HG03066 (cell line): ENCODE results near the gene COP1.

Experiments
- ATAC-seq: cut with Tn5 transposase; IDR thresholded peaks from one replicate; pipeline ENCODE4 v1.9.1; 2021; ENCODE audit warnings: low read depth; ENCODE audit not compliant: unreplicated experiment

Gene COP1

DNA sequence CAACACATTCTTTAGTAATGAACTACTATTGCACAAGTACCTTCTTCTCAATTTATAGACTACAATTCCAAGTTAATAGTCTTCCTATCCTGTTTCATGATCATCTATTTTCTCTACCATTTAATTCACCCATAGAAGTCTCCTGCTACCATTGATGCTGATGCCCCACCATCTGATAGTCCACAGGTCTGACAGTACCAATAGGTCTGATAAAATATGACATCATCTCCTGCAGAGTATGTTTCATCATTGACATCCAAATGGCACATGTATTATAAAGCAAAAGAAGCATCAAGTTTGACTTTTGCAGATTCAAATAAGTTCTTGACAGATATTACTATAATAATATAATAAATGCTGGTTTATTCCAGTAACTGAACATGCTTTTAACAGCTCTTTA is 5.5 kb downstream of the COP1 start:
- no peak for ATAC-seq

- no peak for ATAC-seq
These were observed 7.4 kb downstream of the COP1 start for GRCh38 chr1:176199707-176200106.

GRCh38 chr1:176198413-176198812 is 8.7 kb downstream of the COP1 start:
- ATAC-seq = no peak

GRCh38 chr1:176196728-176197127 is 10.4 kb downstream of the COP1 start:
- ATAC-seq = no peak

- ATAC-seq = no peak
These were observed 11.5 kb downstream of the COP1 start for GRCh38 chr1:176195547-176195946.

DNA sequence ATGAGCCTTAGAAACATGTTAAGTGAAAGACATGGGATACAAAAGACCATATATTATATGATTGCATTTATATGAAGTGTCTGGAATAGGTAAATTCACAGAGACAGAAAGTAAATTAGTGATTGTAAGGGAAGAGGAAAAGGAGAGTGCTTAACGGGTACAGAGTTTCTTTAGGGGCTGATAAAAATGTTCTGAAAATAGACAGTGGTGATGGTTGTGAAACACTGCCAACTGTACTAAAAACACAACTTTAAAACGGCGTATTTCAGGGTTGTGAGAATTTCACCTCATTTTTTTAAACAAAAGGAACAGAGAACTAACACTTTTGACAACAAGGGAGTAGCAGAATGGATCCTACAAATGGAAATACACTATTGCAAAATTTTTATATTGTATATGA is 13.4 kb downstream of the COP1 start:
- no peak for ATAC-seq

DNA sequence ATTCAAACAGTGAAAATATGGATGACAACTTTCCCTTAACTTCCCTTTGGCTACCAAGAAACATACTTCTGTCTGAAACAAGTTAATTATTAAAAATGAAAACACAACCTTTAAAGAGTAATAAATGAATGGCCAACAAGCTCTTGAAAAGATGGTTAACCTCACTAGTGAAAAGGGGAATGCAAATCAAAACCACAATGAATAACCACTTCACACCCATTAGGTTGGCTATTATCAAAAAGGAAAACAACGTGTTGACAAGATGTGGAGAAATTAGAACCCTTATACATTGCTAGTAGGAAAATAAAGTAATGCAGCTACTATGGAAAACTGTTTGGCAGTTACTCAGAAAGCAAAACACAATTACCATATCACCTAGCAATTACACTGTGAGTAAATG is 14.1 kb downstream of the COP1 start:
- peak; percentile 95 for ATAC-seq

DNA sequence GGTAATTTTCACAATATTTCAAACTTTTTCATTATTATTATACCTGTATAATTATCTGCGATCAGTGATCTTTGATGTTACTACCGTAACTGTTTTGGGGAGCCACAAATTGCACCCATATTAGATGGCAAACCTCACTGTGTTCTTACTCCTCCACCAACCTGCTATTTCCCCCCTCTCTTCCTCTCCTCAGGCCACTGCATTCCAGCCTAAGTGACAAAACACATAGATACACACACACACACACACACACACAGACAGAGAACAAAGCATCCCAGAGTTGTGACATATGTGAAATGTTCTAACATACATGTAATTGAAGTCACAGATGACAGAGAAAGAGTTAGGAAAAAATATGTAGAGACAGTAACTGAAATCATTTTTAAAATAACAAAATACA is 18.5 kb downstream of the COP1 start:
- no peak for ATAC-seq

GRCh38 chr1:176187001-176187400 is 20.1 kb downstream of the COP1 start:
- no peak for ATAC-seq

DNA sequence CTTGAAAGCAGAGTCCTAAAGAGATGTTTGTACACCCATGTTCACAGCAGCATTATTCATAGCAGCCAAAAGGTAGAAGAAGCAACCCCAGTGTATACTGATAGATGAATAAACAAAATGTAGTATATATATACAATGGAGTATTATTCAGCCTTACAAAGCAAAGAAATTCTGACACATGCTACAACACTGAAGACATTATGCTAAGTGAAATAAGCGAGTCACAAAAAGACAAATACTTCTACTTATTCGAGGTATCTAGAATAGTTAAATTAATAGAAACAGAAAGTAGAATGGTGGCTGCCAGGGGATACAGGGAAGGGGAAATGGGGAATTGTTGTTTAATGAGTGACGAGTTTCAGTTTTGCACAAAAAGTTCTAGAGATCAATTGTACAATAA is 23.5 kb downstream of the COP1 start:
- ATAC-seq = no peak

DNA sequence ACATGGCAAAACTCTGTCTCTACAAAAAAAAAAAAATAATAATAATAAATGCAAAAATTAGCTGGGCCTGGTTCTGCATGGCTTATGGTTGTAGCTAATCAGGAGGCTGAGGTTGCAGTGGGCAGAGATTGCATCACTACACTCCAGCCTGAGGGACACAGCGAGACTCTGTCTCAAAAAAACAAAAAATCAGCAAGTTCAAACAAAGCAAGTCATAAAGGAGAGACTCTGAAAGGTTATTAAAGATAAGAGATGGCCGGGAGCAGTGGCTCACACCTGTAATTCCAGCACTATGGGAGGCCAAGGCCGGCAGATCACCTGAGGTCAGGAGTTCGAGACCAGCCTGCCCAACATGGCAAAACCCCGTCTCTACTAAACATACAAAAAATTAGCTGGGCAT is 28.8 kb downstream of the COP1 start:
- ATAC-seq = no peak

- ATAC-seq = peak; percentile 92
These were observed 29.3 kb downstream of the COP1 start for GRCh38 chr1:176177764-176178163.

GRCh38 chr1:176174108-176174507 is 33.0 kb downstream of the COP1 start:
- no peak for ATAC-seq

DNA sequence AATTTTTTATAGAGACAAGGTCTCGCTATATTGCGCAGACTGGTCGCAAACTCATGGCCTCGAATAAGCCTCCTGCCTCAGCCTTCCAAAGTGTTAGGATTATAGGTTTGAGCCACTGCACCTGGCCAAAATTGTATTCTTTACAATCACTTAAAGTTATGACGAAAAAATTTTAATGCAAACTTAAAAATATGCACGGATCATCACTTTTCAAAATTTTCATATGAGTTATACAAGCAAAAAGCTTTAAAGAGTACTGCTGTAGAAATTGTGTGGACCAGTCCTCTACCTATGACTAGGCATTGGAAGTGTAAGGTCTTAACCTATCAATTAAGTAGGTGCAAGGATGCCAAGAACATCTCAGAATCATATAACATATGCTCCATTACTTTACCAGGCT is 34.9 kb downstream of the COP1 start:
- ATAC-seq = no peak

GRCh38 chr1:176167210-176167609 is 39.9 kb downstream of the COP1 start:
- no peak for ATAC-seq

GRCh38 chr1:176165573-176165972 is 41.5 kb downstream of the COP1 start:
- ATAC-seq = no peak

- no peak for ATAC-seq
These were observed 42.9 kb downstream of the COP1 start for GRCh38 chr1:176164014-176164678.

DNA sequence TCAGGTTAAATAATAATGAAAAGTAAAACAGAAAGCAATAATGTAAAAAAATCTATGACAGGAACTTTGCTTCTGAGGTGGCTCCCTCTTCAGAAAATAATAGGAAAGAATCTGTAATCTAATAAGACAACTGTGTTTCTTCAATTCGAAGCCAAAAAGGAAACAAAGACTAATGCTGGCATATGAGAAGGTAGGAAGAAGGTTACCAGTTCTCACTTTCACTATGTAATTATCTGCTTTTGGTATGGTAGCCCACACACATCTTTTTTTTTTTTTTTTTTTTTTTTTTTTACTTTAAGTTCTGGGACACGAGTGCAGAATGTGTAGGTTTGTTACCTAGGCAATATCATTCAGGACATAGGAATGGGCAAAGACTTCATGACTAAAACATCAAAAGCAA is 47.1 kb downstream of the COP1 start:
- no peak for ATAC-seq

DNA sequence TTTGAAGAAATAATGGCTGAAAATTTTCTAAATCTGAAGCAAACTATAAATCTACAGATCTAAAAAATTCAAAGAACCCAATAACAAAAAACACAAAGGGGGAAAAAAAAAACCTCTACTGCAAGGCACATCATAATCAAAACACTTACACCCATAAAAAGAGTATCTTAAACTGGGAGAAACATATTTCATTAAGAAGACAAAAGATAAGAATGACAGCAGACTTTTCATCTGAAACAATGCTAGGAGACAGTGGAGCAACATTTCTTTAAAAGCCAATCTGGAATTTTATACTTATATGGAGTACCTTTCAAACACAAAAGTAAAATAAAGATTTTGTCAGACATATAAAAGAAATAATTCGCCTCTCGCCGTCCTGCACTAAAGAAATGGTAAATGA is 49.1 kb downstream of the COP1 start:
- no peak for ATAC-seq

DNA sequence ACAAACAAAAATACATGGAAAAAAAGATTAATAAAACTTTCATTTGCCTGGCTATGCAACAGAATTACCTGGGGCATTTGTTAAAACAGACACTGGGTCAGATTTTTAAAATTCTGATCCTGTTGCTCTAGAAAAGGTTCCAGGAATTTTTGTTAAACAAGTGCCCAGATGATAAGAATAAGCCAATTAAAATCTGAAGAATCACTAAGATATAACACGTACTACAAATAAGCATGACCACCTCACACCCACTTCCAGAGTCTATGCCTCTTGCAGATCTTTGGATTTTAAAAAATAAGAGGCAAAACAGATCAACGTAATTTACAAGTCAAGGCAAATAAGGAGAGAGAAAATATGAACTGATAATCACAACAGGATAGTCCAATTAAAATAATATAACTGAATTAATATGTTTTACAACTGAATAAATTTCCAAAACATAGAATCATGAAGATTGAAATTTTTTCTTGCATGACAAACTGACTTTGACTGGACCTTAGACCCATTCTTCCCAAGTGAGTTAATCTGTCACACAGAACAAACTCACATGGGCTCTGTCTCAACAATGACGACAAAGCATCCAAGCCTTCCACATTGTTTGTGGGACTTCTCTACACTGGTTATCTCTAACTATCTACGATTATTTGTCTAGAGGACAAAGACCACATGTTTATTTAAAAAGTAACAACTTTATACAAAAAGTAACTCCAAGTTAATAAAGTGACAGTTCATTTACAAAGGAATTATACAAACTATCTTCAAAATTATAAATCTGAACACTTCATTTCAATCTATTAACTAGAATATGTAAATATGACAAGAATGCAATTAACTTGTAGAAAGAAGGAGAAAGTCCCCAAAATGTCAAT is 56.9 kb downstream of the COP1 start:
- ATAC-seq = no peak

DNA sequence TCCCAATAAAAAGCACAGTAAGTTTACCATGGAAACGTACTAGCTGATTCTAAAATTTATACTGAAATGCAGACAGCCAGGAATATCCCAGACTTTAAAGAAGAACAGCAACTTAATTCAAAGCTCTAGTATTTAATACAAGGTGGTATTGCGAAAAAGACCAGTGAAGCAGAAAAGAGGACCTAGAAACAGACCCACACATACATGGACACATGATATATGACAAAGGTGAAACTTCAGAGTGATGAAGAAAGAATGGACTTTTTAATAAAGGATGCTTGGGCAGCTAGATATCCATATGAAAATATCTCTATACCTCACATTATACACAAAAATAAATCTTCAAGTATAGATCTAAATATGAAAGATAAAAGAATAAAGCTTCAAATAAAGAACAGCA is 62.6 kb downstream of the COP1 start:
- ATAC-seq = no peak

DNA sequence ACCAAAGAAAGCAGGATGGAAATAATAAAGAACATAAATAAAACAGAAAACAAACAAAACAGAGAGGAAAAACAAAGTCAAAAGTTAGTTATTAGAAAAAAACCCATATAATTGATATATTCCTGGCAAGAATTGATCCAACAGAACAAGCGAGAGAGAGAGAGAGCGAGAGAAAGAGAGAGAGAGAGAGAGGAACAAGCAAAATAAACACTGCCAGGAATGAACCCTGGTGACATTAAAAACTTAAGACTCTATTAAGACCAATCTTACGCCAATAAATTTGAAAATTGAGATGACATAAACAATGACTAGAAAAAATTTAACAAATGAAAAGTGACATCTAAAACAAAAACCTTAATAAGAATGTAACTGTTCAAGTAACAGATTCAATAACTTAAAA is 64.1 kb downstream of the COP1 start:
- no peak for ATAC-seq
